PC-3 (cell line): ENCODE results near the gene OR2F2.

ENCODE experiments used
- EZH2 ChIP-seq: fragments of 300-600 bp; sonication (generic); IDR thresholded peaks from one replicate; pipeline ENCODE4 v1.6.1; 2017; ENCODE audit warnings: antibody characterized with exemption, mild to moderate bottlenecking, low read length; ENCODE audit not compliant: unreplicated experiment
- TF ChIP-seq, protein P1 (sequence below): fragments of 300-600 bp; sonication (generic); conservative IDR thresholded peaks from 2 replicates; pipeline ENCODE4 v1.5.1; 2017; ENCODE audit warnings: antibody characterized with exemption, low read depth, mild to moderate bottlenecking, low read length

DNA sequence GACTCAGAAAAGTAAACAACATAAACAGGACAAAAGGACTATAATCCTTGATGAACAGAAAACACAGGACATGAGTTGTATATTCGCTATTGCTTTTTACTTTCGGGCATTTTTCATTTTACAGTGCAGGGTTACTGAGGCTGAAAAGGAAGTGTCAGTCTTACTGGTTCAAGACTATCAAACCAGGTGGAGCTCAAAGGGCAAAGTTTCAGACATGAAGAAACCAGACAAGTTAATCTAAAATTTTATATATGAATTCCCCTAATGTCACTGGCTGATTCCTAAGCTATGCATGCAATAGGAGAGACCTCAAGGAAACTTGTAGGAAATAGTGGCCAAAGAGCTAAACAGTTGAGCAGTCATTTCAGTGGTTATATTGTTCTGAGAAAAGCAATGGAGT, 44.5 kb upstream of the OR2F2 start:
- TF ChIP-seq, protein P1, sequence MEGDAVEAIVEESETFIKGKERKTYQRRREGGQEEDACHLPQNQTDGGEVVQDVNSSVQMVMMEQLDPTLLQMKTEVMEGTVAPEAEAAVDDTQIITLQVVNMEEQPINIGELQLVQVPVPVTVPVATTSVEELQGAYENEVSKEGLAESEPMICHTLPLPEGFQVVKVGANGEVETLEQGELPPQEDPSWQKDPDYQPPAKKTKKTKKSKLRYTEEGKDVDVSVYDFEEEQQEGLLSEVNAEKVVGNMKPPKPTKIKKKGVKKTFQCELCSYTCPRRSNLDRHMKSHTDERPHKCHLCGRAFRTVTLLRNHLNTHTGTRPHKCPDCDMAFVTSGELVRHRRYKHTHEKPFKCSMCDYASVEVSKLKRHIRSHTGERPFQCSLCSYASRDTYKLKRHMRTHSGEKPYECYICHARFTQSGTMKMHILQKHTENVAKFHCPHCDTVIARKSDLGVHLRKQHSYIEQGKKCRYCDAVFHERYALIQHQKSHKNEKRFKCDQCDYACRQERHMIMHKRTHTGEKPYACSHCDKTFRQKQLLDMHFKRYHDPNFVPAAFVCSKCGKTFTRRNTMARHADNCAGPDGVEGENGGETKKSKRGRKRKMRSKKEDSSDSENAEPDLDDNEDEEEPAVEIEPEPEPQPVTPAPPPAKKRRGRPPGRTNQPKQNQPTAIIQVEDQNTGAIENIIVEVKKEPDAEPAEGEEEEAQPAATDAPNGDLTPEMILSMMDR, result no peak
- TF ChIP-seq EZH2, result no peak
